Upper lobe of left lung (tissue), 4 donors: ENCODE results near the gene MMP1.

Experiments used
- EP300 ChIP-seq, 4 donors: sonication (generic); formaldehyde crosslinking; IDR thresholded peaks; one replicate each; pipeline ENCODE4 v1.5.1; 2017; ENCODE audit warnings: antibody characterized with exemption in 4 of 4, control low read depth in 2 of 4
- POLR2A ChIP-seq, 4 donors: fragments of 450-650 bp; IDR thresholded peaks; one replicate each; pipeline ENCODE4 v1.5.1; 2016 to 2017; ENCODE audit warnings: antibody characterized with exemption in 4 of 4, mild to moderate bottlenecking in 2 of 4
- POLR2AphosphoS5 ChIP-seq, 2 donors: sonication (generic); formaldehyde crosslinking; IDR thresholded peaks; one replicate each; pipeline ENCODE4 v1.5.1; 2017; ENCODE audit warnings: antibody characterized with exemption in 2 of 2
- TF ChIP-seq, protein P1 (sequence below), 6 experiments: fragments of 450-650 bp in 4 of 6; fragments of 200-600 bp in 2 of 6; sonication (generic) in 2 of 6; IDR thresholded peaks; one replicate each; pipeline ENCODE4 v1.5.1; 2016 to 2019; ENCODE audit warnings: antibody characterized with exemption in 6 of 6

DNA sequence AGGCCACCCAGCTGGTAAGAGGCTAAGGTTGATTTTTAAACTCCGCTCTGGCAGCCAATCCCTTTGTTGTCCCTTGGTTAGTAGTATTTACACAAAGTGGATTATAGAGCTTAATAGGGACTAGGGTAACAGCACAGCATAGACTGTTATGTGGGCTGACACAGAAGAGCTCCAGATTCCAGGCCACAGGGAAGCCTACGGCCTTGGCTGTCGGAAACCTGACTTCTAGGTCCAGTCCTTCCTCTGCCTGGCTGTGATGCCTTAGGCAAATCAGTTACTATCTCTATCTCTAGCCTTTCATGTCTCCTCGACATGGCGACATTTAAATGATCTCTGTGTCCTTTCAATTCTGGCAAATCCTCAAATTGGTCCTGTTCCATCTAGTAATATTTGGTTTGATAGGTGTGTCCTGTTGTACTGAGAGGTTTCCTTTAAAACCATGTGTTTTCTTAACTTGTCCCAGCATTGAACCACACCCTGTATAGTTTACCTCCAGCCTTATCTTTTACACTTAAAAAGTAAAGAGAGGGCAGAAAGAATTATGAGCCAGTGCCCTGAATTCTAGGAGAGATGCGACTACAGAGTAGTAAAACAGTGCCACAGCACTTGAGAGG lies 4.2 kb downstream of the MMP1 start:
- TF ChIP-seq, protein P1, sequence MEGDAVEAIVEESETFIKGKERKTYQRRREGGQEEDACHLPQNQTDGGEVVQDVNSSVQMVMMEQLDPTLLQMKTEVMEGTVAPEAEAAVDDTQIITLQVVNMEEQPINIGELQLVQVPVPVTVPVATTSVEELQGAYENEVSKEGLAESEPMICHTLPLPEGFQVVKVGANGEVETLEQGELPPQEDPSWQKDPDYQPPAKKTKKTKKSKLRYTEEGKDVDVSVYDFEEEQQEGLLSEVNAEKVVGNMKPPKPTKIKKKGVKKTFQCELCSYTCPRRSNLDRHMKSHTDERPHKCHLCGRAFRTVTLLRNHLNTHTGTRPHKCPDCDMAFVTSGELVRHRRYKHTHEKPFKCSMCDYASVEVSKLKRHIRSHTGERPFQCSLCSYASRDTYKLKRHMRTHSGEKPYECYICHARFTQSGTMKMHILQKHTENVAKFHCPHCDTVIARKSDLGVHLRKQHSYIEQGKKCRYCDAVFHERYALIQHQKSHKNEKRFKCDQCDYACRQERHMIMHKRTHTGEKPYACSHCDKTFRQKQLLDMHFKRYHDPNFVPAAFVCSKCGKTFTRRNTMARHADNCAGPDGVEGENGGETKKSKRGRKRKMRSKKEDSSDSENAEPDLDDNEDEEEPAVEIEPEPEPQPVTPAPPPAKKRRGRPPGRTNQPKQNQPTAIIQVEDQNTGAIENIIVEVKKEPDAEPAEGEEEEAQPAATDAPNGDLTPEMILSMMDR (IDR thresholded peaks at IDR 0.05), result no peak
- no peak for TF ChIP-seq POLR2A (IDR thresholded peaks at IDR 0.05)
- TF ChIP-seq POLR2AphosphoS5 (IDR thresholded peaks at IDR 0.05), result no peak
- no peak for TF ChIP-seq EP300 (IDR thresholded peaks at IDR 0.05)
